Erythroblast (primary cell): ENCODE measurements around the gene TLE2.

ENCODE experiments used
- GATA1 ChIP-seq: IDR thresholded peaks from 2 replicates; pipeline ENCODE4 v1.6.1; 2011; ENCODE audit warnings: low read depth, mild to moderate bottlenecking, control low read depth, low read length, moderate library complexity
- POLR2A ChIP-seq: IDR thresholded peaks from 2 replicates; pipeline ENCODE4 v1.6.1; 2011; ENCODE audit warnings: mild to moderate bottlenecking, low read length

GRCh38 chr19:3059653-3060052 lies 30.6 kb upstream of the TLE2 start:
- TF ChIP-seq POLR2A, result no peak
- no peak for TF ChIP-seq GATA1
